ENCODE measurements around the gene MVB12B. TPM values are rescaled to one million over a fixed set of nuclear protein-coding genes. Genes with fewer than 3 reads are reported as not detected.

The MVB12B gene
- total RNA-seq, 4 donors from 2014 or later, result 8.5 to 13.0 (median 10.5) TPM

DNA sequence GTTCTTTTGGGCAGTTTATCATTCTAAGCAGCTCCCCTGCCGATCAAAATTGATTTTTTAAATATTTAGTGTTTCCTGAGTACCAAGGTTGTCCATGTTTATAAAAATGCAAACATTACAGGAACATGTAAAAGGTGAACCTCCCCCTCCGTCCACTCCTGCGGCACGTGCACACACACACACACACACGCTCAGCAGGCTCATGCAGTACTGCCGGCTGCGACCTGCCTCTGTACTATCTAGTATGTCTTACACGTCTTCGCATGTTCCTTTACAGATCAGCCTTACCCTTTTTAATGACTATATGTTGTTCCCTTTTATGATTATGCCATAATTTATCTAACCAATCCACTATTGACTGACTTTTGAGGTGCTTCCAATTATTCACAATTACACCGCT lies 165.3 kb downstream of the MVB12B start:
- TF ChIP-seq, protein P1, sequence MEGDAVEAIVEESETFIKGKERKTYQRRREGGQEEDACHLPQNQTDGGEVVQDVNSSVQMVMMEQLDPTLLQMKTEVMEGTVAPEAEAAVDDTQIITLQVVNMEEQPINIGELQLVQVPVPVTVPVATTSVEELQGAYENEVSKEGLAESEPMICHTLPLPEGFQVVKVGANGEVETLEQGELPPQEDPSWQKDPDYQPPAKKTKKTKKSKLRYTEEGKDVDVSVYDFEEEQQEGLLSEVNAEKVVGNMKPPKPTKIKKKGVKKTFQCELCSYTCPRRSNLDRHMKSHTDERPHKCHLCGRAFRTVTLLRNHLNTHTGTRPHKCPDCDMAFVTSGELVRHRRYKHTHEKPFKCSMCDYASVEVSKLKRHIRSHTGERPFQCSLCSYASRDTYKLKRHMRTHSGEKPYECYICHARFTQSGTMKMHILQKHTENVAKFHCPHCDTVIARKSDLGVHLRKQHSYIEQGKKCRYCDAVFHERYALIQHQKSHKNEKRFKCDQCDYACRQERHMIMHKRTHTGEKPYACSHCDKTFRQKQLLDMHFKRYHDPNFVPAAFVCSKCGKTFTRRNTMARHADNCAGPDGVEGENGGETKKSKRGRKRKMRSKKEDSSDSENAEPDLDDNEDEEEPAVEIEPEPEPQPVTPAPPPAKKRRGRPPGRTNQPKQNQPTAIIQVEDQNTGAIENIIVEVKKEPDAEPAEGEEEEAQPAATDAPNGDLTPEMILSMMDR (IDR thresholded peaks at IDR 0.05; ENCODE audit: low read depth), result no peak

- TF ChIP-seq, protein P1 (IDR thresholded peaks at IDR 0.05; ENCODE audit: low read depth), result no peak
Measured at GRCh38 chr9:126494264-126494663, 167.6 kb downstream of the MVB12B start.

DNA sequence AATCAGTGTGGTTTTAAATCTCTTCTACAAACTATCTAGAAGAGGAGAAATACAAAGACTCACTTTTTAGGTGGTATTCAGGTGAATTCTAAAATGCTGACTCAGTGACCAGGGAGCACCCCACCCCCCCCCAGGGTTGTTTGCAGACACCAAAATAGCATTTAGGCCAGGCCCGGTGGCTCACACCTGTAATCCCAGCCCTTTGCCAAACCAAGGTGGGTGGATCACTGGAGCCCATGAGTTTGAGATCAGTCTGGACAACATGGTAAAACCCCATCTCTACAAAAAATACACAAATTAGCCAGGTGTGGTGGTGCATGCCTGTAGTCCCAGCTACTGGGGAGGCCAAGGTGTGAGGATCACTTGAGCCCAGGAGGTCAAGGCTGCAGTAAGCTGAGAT lies 168.1 kb downstream of the MVB12B start:
- TF ChIP-seq, protein P1 (IDR thresholded peaks at IDR 0.05; ENCODE audit: low read depth), result no peak

DNA sequence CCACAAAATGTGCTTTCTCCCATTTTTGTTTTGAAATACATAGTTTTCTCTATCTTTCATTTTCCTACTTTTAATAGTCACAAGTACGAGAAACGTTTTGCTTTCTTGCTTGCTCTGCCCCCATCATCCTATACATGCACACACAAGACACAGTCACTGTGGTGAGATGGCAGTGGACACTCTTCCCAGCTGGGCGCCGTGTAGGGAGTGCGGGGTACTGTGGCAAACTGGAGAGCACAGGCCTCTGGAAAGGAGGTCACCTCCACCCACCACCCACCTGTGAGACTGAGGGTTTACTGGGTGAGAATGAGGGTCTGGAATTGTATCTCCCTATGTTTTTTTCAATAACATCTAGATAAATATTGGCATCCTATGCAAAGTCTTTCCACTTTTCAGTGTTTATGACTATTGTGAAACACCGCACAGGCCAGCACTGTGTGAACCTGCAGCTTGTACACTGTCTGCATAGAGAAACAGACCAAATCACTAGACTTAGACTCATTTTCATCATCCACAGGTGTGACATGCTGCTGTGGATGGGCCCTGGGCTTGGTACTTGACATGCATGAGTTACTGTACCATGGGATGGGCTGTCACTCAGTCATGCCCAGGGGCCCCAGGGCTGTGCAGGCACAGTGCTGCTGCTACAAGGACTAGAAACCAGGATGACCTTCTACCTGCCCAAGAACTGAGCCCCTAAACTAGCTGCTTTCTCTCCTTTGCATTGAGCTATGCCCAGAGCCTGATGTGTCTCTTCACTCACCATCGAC lies 169.0 kb downstream of the MVB12B start:
- TF ChIP-seq, protein P1 (IDR thresholded peaks at IDR 0.05; ENCODE audit: low read depth), result no peak

DNA sequence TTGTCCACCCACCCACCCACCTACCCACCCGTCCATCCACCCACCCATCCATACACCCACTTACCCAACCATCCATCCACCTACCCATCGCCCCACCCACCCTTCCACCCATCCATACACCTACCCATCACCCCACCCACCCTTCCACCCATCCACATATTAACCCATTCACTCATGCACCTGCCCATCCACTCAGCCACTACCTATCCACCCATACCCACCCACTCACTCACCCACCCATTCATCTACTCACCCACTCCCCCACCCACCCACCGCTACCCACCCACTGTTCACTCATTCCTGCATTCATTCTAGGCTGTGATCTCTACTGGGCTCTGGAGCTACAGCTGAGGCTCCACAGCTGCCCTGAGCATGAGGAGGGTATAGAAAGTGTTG lies 169.6 kb downstream of the MVB12B start:
- TF ChIP-seq, protein P1 (IDR thresholded peaks at IDR 0.05; ENCODE audit: low read depth), result no peak

- TF ChIP-seq, protein P1 (IDR thresholded peaks at IDR 0.05; ENCODE audit: low read depth), result no peak
Measured at GRCh38 chr9:126496781-126497659, 170.4 kb downstream of the MVB12B start.

DNA sequence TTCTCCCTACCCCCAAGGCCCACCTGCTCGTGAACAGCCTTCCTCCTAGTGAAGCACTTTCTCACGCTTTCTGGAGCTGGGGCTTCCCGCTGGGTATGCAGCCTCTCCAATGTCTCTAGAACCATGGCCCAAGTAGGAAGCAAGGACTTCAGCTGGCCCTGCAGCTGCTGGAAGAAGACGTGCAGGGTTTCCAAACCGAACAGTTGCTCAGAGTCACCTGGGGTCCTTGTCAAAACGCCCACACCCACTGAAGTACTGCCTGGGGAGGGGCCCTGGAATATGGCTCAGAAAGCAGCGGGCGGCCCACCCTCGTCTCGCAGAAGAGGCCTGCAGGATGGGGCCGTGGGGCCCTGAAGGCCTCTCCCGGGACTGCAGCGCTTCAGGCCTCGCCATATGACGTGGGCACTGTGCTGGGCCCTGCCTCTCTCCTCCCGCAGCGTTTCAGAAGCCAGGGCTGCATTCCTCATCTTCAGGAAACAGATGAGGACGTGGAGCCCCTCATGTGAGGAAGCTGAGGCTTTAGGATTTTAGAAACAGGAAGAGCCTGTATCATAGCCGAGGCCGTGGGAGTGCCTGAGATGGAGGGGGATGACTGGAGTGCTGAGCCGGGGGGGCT lies 171.1 kb downstream of the MVB12B start:
- TF ChIP-seq, protein P1 (IDR thresholded peaks at IDR 0.05; ENCODE audit: low read depth), result no peak
